DND-41 (cell line): Measurements from ENCODE around the gene CCR2.

ENCODE experiments used
- ATAC-seq: fragments of 200-7000 bp; cut with Tn5 transposase; 3 replicates; pipeline ENCODE4 v1.9.1; 2021; ENCODE audit warnings: low read depth; ENCODE audit not compliant: insufficient read depth
- DNase-seq: peaks from one replicate; pipeline ENCODE4 v3.0.0-alpha.2; 2020
- H2AFZ ChIP-seq: 2 replicates; pipeline ENCODE4 v1.6.0; 2012; ENCODE audit warnings: low read depth, low read length
- H3K27ac ChIP-seq: 2 replicates; pipeline ENCODE4 v1.5.1; 2012; ENCODE audit warnings: low read length, inconsistent platforms
- H3K27me3 ChIP-seq: fragments of 200-600 bp; sonication (generic); 2 replicates; pipeline ENCODE4 v1.6.0; 2012; ENCODE audit warnings: low read length, mild to moderate bottlenecking, inconsistent platforms; ENCODE audit not compliant: insufficient read depth, poor library complexity
- H3K36me3 ChIP-seq: 2 replicates; pipeline ENCODE4 v1.5.1; 2012; ENCODE audit warnings: low read length, inconsistent platforms; ENCODE audit not compliant: insufficient read depth
- H3K4me1 ChIP-seq: 2 replicates; pipeline ENCODE4 v1.5.1; 2012; ENCODE audit warnings: mild to moderate bottlenecking, low read length; ENCODE audit not compliant: insufficient read depth
- H3K4me2 ChIP-seq: 2 replicates; pipeline ENCODE4 v1.6.0; 2012; ENCODE audit warnings: mild to moderate bottlenecking, moderate library complexity, low read length, inconsistent platforms; ENCODE audit not compliant: insufficient read depth
- H3K4me3 ChIP-seq, 2 experiments: fragments of 200-600 bp in 1 of 2; shearing (Covaris generic) in 1 of 2; 2 replicates each; pipeline ENCODE4 v1.5.1; 2012 to 2016; ENCODE audit warnings: inconsistent platforms in 2 of 2, low read length in 2 of 2, mild to moderate bottlenecking in 2 of 2, low read depth in 1 of 2, moderate library complexity in 1 of 2
- H3K79me2 ChIP-seq: 2 replicates; pipeline ENCODE4 v1.6.0; 2012; ENCODE audit warnings: low read length, inconsistent platforms; ENCODE audit not compliant: insufficient read depth
- H3K9ac ChIP-seq: 2 replicates; pipeline ENCODE4 v1.6.0; 2012; ENCODE audit warnings: low read depth, mild to moderate bottlenecking, inconsistent platforms, low read length, moderate library complexity
- H3K9me3 ChIP-seq: 2 replicates; pipeline ENCODE4 v1.5.1; 2012; ENCODE audit warnings: low read length, moderate library complexity, mild to moderate bottlenecking, inconsistent platforms; ENCODE audit not compliant: insufficient read depth, severe bottlenecking
- H4K20me1 ChIP-seq: 2 replicates; pipeline ENCODE4 v1.6.0; 2012; ENCODE audit warnings: low read length; ENCODE audit not compliant: insufficient read depth
- CTCF ChIP-seq: IDR thresholded peaks from 2 replicates; pipeline ENCODE4 v1.5.1; 2012; ENCODE audit warnings: borderline replicate concordance, low read length, moderate library complexity, mild to moderate bottlenecking; ENCODE audit not compliant: poor library complexity, severe bottlenecking; ENCODE audit errors: extremely low read depth
- EZH2 ChIP-seq: IDR thresholded peaks from 3 replicates; pipeline ENCODE4 v1.6.1; 2012; ENCODE audit warnings: borderline replicate concordance, low read depth, mild to moderate bottlenecking, moderate library complexity, low read length, inconsistent platforms; ENCODE audit not compliant: severe bottlenecking

CCR2 gene

GRCh38 chr3:46370839-46371518 lies 17.1 kb downstream of the CCR2 start, which contains the start of gene CCR5:
Gene CCR5 (plus strand): TSS chr3:46370946. CDS start chr3:46372903, 1,957 bp downstream.
- Histone ChIP-seq H3K9me3 (no peaks in the 10 kb centered on the region), H3K4me1 (peaks cover 80% of the 10 kb centered on the region), H3K9ac (peak within 1 kb of the TSS; percentile 38), H3K4me3 (no peak within 1 kb of the TSS), H3K27ac (peak within 1 kb of the TSS; percentile 81), H3K27me3 (no peaks in the 10 kb centered on the region), H4K20me1 (no peaks in the 10 kb centered on the region), H3K36me3 (no peaks in the 10 kb centered on the region), H3K4me2 (peak within 1 kb of the TSS; percentile 40), H2AFZ (peak within 1 kb of the TSS; percentile 27; the same call in 1 of the 2 replicates), H3K79me2 (no peaks in the 10 kb centered on the region)
- no peak for TF ChIP-seq CTCF
- TF ChIP-seq EZH2 = no peak
- ATAC-seq (peak; percentile 79), DNase-seq (peak; percentile 54)

GRCh38 chr3:46371519-46372340 lies 17.8 kb downstream of the CCR2 start:
- ATAC-seq = no peak
- TF ChIP-seq CTCF = no peak
- no peak for TF ChIP-seq EZH2
- DNase-seq = no peak
- no peak overlapping the region for H3K4me3 ChIP-seq
- H3K79me2 ChIP-seq = no peaks in the 10 kb centered on the region
- H2AFZ ChIP-seq = no peak overlapping the region
- H3K9me3 ChIP-seq = no peaks in the 10 kb centered on the region
- H3K27ac ChIP-seq = peak overlapping the region; percentile 81
- H4K20me1 ChIP-seq = no peaks in the 10 kb centered on the region
- H3K9ac ChIP-seq = peak overlapping the region; percentile 38
- H3K4me1 ChIP-seq = peaks cover 88% of the 10 kb centered on the region
- no peaks in the 10 kb centered on the region for H3K36me3 ChIP-seq
- H3K27me3 ChIP-seq = no peaks in the 10 kb centered on the region
- H3K4me2 ChIP-seq = peak overlapping the region; percentile 40

- DNase-seq (peak; percentile 44), ATAC-seq (peak; percentile 48; the same call in 1 of the 3 replicates)
- Histone ChIP-seq H2AFZ (no peak overlapping the region), H3K36me3 (no peaks in the 10 kb centered on the region), H3K4me2 (no peak overlapping the region), H3K79me2 (no peaks in the 10 kb centered on the region), H3K9ac (no peak overlapping the region), H3K27me3 (no peaks in the 10 kb centered on the region), H4K20me1 (no peaks in the 10 kb centered on the region), H3K4me1 (peaks cover 90% of the 10 kb centered on the region), H3K27ac (peak overlapping the region; percentile 81; the same call in 1 of the 2 replicates), H3K9me3 (no peaks in the 10 kb centered on the region), H3K4me3 (no peak overlapping the region)
- TF ChIP-seq EZH2 (no peak), CTCF (peak; percentile 80)
These were observed 18.8 kb downstream of the CCR2 start for GRCh38 chr3:46372492-46373359.
